Natural killer cell (primary cell): Measurements from ENCODE around the gene GATA5. TPM values are rescaled to one million over a fixed set of nuclear protein-coding genes. Genes with fewer than 3 reads are reported as not detected.

Experiments
- ATAC-seq, 3 donors: fragments of 150-1000 bp in 2 of 3; fragments of 200-7000 bp in 1 of 3; cut with Tn5 transposase; 1 replicate in 1 of 3; 2 replicates in 2 of 3; pipeline ENCODE4 v1.10.0; 2021; ENCODE audit warnings: mild to moderate bottlenecking in 2 of 3, moderate library complexity in 2 of 3
- DNase-seq, 2 donors: peaks; one replicate each; pipeline versions ENCODE4 v3.0.0 to v3.0.0-alpha.2; 2013 to 2021; ENCODE audit warnings: mixed read lengths in 1 of 2
- H3K27ac ChIP-seq: one replicate; pipeline ENCODE4 v1.5.1; 2013; ENCODE audit warnings: mild to moderate bottlenecking, low read length
- H3K27me3 ChIP-seq: one replicate; pipeline ENCODE4 v1.6.1; 2013; ENCODE audit warnings: low read length; ENCODE audit not compliant: control insufficient read depth, insufficient read depth
- H3K36me3 ChIP-seq: one replicate; pipeline ENCODE4 v1.6.1; 2013; ENCODE audit warnings: low read length; ENCODE audit not compliant: control insufficient read depth, insufficient read depth
- H3K4me1 ChIP-seq: one replicate; pipeline ENCODE4 v1.6.1; 2013; ENCODE audit warnings: low read length; ENCODE audit not compliant: control insufficient read depth, insufficient read depth
- H3K4me3 ChIP-seq: one replicate; pipeline ENCODE4 v1.5.1; 2013; ENCODE audit warnings: low read length
- H3K9me3 ChIP-seq: one replicate; pipeline ENCODE4 v1.6.1; 2013; ENCODE audit warnings: low read length; ENCODE audit not compliant: control insufficient read depth, insufficient read depth
- H3K27ac Mint-ChIP-seq, 2 donors: one replicate each; pipeline ENCODE4 v1.8.0; 2022; ENCODE audit warnings: mild to moderate bottlenecking in 2 of 2, mixed read lengths in 2 of 2, moderate library complexity in 1 of 2
- H3K27me3 Mint-ChIP-seq, 2 donors: one replicate each; pipeline ENCODE4 v1.8.0; 2022; ENCODE audit warnings: low read depth in 2 of 2, mixed read lengths in 2 of 2
- H3K36me3 Mint-ChIP-seq: one replicate; pipeline ENCODE4 v1.8.0; 2022; ENCODE audit warnings: mixed read lengths
- H3K4me1 Mint-ChIP-seq, 2 donors: one replicate each; pipeline ENCODE4 v1.8.0; 2022; ENCODE audit warnings: mixed read lengths in 2 of 2
- H3K4me3 Mint-ChIP-seq: one replicate; pipeline ENCODE4 v1.8.0; 2022; ENCODE audit warnings: mild to moderate bottlenecking, moderate library complexity, mixed read lengths
- H3K9me3 Mint-ChIP-seq, 2 donors: one replicate each; pipeline ENCODE4 v1.8.0; 2022; ENCODE audit warnings: mixed read lengths in 2 of 2
- WGBS: methylation state at CpG from one replicate; pipeline ENCODE4 v1.1.7; 2013; ENCODE audit warnings: missing lambda C conversion rate; ENCODE audit not compliant: insufficient coverage; 5-methylcytosine and 5-hydroxymethylcytosine counted together
- intact Hi-C: fragments of 100-400 bp; cut with micrococcal nuclease; formaldehyde crosslinking; loops from one replicate; pipeline ENCODE4 v1.14.2; 2022
- total RNA-seq, 4 donors: library from RNA; stranded (reverse); fragments of 120-200 nt in 1 of 4; gene quantifications; one replicate each; pipeline versions ENCODE4 v1.2.3 to v1.2.4, GENCODE V29; 2013 to 2022
- TF ChIP-seq, protein P1 (sequence below): fragments of 200-600 bp; IDR thresholded peaks from one replicate; pipeline ENCODE4 v1.8.0; 2022; ENCODE audit warnings: antibody characterized with exemption

The GATA5 gene
- total RNA-seq, 3 donors from 2014 or later (not counting 1 experiment from before 2014, with no cell fraction given), result not detected

DNA sequence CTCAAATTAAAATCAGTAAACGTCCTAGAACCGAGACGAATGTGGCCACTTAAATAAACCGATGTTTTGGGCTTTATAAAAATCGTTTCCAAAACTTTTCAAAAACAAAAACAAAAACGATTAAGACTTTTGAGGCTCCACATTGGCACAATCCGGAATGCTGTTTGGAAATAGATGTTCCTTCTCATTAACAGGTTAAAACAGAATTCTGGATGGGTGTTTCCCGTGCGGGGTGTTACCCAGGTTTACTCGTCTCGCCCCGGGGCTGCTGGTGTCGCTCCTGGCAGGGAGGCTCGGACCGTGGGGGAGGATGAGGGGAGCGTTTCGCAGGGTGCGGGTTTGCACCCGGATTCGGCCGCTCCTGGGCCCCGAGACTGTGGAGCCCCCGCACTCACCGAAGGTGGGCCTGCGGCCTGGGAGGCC is 1.2 kb downstream of the GATA5 start:
- Histone ChIP-seq H3K27me3 (peaks cover 17% of the 10 kb centered on the region), H3K4me1 (peaks cover 2% of the 10 kb centered on the region), H3K36me3 (no peaks in the 10 kb centered on the region), H3K4me3 (no peak overlapping the region), H3K27ac (no peak overlapping the region), H3K9me3 (no peaks in the 10 kb centered on the region)
- TF ChIP-seq, protein P1, sequence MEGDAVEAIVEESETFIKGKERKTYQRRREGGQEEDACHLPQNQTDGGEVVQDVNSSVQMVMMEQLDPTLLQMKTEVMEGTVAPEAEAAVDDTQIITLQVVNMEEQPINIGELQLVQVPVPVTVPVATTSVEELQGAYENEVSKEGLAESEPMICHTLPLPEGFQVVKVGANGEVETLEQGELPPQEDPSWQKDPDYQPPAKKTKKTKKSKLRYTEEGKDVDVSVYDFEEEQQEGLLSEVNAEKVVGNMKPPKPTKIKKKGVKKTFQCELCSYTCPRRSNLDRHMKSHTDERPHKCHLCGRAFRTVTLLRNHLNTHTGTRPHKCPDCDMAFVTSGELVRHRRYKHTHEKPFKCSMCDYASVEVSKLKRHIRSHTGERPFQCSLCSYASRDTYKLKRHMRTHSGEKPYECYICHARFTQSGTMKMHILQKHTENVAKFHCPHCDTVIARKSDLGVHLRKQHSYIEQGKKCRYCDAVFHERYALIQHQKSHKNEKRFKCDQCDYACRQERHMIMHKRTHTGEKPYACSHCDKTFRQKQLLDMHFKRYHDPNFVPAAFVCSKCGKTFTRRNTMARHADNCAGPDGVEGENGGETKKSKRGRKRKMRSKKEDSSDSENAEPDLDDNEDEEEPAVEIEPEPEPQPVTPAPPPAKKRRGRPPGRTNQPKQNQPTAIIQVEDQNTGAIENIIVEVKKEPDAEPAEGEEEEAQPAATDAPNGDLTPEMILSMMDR, result no peak
- no peaks in the 10 kb centered on the region for H3K9me3 Mint-ChIP-seq
- WGBS, result 9% methylated on average over 25 of the region's 25 CpGs
- H3K27me3 Mint-ChIP-seq, result peaks cover 47 to 50% of the 10 kb centered on the region in 2 donors
- intact Hi-C loops, result no loop called here
- H3K4me1 Mint-ChIP-seq, result peaks cover 0 to 7% of the 10 kb centered on the region in 2 donors
- DNase-seq (no peak), ATAC-seq (no peak)
- no peak overlapping the region for H3K4me3 Mint-ChIP-seq
- no peaks in the 10 kb centered on the region for H3K36me3 Mint-ChIP-seq
- no peak overlapping the region for H3K27ac Mint-ChIP-seq

DNA sequence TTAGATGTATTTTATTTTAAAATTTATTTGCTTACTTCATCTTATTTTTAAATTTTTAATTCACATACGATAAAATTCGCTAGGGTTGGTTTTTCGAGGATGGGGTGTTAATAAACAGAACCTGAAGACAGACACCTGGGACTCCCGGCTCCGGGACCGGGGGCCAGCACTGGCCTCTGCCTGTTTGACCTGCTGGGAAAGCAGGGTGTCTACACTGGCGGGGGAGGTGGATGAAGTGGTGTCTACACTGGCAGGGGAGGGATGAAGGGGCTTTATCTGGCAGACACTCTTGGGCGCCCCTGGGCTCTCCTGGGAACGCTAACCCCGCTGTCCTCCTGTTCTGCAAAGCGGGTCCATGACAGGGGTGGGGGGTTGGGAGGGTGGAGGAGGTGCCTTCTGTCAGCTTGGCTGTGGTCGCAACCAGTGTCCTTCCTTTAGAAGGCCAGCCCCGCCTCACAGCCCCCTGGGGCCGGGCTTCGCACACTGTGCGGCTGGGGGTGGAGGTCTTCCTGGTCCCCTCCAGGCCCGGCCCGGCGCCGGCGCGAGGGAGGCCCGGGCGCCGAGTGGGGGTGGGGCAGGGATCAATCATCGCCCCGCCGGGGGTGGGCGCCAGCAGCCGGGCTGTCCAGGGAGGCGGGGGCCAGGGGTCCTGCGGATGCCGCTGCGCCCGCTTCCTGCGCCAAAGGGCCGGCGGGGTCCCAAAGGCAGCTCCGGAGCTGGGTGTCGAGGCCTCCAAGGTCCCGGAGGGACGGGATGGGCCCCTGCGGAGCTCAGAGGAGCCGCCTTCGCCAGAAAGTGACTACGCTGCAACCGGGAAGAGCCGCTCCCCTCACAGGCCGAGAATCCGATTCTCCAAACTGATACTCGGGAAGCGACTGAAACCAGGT is 1.8 kb downstream of the GATA5 start:
- Mint-ChIP-seq H3K36me3 (no peaks in the 10 kb centered on the region), H3K4me1 (peaks cover 0 to 7% of the 10 kb centered on the region in 2 donors), H3K27me3 (peaks cover 40 to 48% of the 10 kb centered on the region in 2 donors), H3K9me3 (no peaks in the 10 kb centered on the region), H3K4me3 (no peak overlapping the region), H3K27ac (no peak overlapping the region)
- TF ChIP-seq, protein P1, result no peak
- DNase-seq (no peak), ATAC-seq (no peak)
- Histone ChIP-seq H3K27me3 (peaks cover 16% of the 10 kb centered on the region), H3K36me3 (no peaks in the 10 kb centered on the region), H3K27ac (no peak overlapping the region), H3K4me3 (no peak overlapping the region), H3K4me1 (peaks cover 2% of the 10 kb centered on the region), H3K9me3 (no peaks in the 10 kb centered on the region)
- WGBS, result 16% methylated on average over 51 of the region's 52 CpGs
- intact Hi-C loops, result no loop called here

DNA sequence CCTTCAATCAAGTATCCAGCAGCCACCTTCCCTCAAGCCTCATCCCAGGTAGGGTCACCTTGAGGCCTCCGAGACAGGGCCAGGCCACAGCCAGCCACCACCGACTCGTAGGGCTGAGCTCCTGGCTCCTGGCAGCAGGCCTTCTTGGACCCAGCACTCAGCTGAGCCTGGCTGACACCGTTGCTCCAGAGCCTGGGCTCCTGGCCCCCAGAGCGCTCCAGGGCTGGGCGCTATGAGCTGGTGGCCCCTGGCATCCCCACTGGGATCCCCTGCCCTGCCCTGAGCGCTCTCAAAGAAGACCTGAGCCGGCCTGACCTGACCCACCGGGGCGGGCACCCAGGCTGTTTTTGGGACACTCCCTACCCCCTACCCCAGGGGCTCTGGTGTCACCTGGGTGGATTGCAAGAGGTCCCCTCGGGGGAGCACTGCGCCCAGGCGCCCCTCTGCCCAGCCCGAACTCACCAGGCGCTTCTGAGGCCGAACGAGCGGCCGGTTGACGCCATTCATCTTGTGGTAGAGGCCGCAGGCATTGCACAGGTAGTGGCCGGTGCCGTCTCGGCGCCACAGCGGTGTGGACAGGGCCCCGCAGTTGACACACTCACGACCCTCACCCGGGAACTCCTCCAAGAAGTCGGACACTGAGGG is 2.7 kb downstream of the GATA5 start:
- Histone ChIP-seq H3K27me3 (peaks cover 12% of the 10 kb centered on the region), H3K36me3 (no peaks in the 10 kb centered on the region), H3K4me1 (peaks cover 2% of the 10 kb centered on the region), H3K4me3 (no peak overlapping the region), H3K27ac (no peak overlapping the region), H3K9me3 (no peaks in the 10 kb centered on the region)
- Mint-ChIP-seq H3K4me3 (no peak overlapping the region), H3K27ac (no peak overlapping the region), H3K36me3 (no peaks in the 10 kb centered on the region), H3K9me3 (no peaks in the 10 kb centered on the region), H3K27me3 (peaks cover 33 to 40% of the 10 kb centered on the region in 2 donors), H3K4me1 (peaks cover 0 to 7% of the 10 kb centered on the region in 2 donors)
- ATAC-seq (no peak), DNase-seq (no peak)
- intact Hi-C loops, result no loop called here
- TF ChIP-seq, protein P1, result no peak
- WGBS, result 79% methylated on average over 30 of the region's 30 CpGs
